Testis (tissue), 3 donors: ENCODE data around the gene GFI1B. TPM values are rescaled to one million over a fixed set of nuclear protein-coding genes. Genes with fewer than 3 reads are reported as not detected.

Experiments
- DNase-seq: peaks from one replicate; pipeline ENCODE4 v3.0.0-alpha.2; 2019
- H3K27ac ChIP-seq, 2 donors: fragments of 200-600 bp; sonication (generic); one replicate each; pipeline ENCODE4 v1.5.1; 2019
- H3K27me3 ChIP-seq: fragments of 200-600 bp; sonication (generic); one replicate; pipeline ENCODE4 v1.5.1; 2019
- H3K36me3 ChIP-seq: fragments of 200-600 bp; sonication (generic); one replicate; pipeline ENCODE4 v1.5.1; 2017; ENCODE audit warnings: low read depth; ENCODE audit errors: missing control alignments
- H3K4me1 ChIP-seq: fragments of 200-600 bp; sonication (generic); one replicate; pipeline ENCODE4 v1.5.1; 2019
- H3K4me3 ChIP-seq, 2 donors: fragments of 200-600 bp; sonication (generic); one replicate each; pipeline ENCODE4 v1.5.1; 2017 to 2019
- H3K9me3 ChIP-seq: fragments of 200-600 bp; sonication (generic); one replicate; pipeline ENCODE4 v1.5.1; 2017
- POLR2A ChIP-seq: fragments of 450-650 bp; IDR thresholded peaks from one replicate; pipeline ENCODE4 v1.6.1; 2017; ENCODE audit warnings: antibody characterized with exemption, mild to moderate bottlenecking, moderate library complexity
- WGBS, 2 donors: methylation state at CpG; one replicate each; pipeline ENCODE4 v1.1.5; 2018; 5-methylcytosine and 5-hydroxymethylcytosine counted together
- intact Hi-C: fragments of 100-400 bp; cut with DNase I; formaldehyde crosslinking; loops from one replicate; pipeline ENCODE4 v1.15.1; 2023; ENCODE audit warnings: low total_unique reads
- polyA plus RNA-seq: library from polyadenylated mRNA; stranded (reverse); fragments of 350-450 nt; fragmentation: Illumina TruSeq; extraction: RNeasy Lipid Tissue Mini Kit (QIAGEN cat#74804); gene quantifications from one replicate; pipeline ENCODE4 v1.2.3, GENCODE V29; 2014; ENCODE audit warnings: low read depth, low replicate concordance; ENCODE audit not compliant: insufficient read depth
- total RNA-seq, 2 donors: library from RNA; depleted of rRNA; stranded (reverse); fragments of >200 nt; gene quantifications; one replicate each; pipeline ENCODE4 v1.2.3, GENCODE V29; 2016
- TF ChIP-seq, protein P1 (sequence below), 3 experiments: fragments of 450-650 bp in 2 of 3; fragments of 200-600 bp in 1 of 3; sonication (generic) in 1 of 3; IDR thresholded peaks; one replicate each; pipeline ENCODE4 v1.5.1; 2016 to 2019; ENCODE audit warnings: antibody characterized with exemption in 3 of 3, mild to moderate bottlenecking in 2 of 3, moderate library complexity in 1 of 3

Gene GFI1B
- total and polyA plus RNA-seq, 3 donors from 2014 or later, result 4.3 to 12.6 (median 9.7) TPM

DNA sequence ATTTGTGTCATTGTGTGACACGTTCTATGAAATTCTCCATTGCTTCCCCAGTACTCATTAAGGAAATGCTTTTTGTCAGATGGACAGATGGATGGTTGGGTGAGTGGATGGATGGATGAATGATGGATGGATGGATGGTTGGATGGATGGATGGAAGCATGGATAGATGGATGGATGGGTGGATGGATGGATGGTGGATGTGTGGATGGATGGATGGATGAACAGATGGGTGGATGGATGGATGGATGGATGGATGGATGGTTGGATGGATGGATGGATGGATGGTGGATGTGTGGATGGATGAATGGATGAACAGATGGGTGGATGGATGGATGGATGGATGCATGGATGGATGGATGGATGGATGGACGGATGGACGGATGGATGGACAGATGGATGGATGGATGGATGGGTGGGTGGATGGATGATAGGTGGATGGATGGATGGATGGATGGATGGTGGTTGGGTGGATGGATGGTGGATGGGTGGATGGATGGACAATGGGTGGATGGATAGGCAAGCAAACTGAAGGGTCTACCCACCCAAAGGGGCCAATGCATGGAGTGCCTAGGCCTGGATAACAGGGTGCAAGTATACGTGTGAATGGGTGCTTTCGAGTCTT, 28.3 kb downstream of the GFI1B start:
- 89 to 94% methylated on average over 5 of the region's 5 CpGs for WGBS, 2 donors
- Histone ChIP-seq H3K27ac (no peak overlapping the region), H3K27me3 (no peaks in the 10 kb centered on the region), H3K36me3 (no peaks in the 10 kb centered on the region), H3K4me1 (no peaks in the 10 kb centered on the region), H3K4me3 (no peak overlapping the region), H3K9me3 (no peaks in the 10 kb centered on the region)
- TF ChIP-seq, protein P1, sequence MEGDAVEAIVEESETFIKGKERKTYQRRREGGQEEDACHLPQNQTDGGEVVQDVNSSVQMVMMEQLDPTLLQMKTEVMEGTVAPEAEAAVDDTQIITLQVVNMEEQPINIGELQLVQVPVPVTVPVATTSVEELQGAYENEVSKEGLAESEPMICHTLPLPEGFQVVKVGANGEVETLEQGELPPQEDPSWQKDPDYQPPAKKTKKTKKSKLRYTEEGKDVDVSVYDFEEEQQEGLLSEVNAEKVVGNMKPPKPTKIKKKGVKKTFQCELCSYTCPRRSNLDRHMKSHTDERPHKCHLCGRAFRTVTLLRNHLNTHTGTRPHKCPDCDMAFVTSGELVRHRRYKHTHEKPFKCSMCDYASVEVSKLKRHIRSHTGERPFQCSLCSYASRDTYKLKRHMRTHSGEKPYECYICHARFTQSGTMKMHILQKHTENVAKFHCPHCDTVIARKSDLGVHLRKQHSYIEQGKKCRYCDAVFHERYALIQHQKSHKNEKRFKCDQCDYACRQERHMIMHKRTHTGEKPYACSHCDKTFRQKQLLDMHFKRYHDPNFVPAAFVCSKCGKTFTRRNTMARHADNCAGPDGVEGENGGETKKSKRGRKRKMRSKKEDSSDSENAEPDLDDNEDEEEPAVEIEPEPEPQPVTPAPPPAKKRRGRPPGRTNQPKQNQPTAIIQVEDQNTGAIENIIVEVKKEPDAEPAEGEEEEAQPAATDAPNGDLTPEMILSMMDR (IDR thresholded peaks at IDR 0.05), result no peak
- no peak for TF ChIP-seq POLR2A
- intact Hi-C loops, result no loop called here
- no peak for DNase-seq

DNA sequence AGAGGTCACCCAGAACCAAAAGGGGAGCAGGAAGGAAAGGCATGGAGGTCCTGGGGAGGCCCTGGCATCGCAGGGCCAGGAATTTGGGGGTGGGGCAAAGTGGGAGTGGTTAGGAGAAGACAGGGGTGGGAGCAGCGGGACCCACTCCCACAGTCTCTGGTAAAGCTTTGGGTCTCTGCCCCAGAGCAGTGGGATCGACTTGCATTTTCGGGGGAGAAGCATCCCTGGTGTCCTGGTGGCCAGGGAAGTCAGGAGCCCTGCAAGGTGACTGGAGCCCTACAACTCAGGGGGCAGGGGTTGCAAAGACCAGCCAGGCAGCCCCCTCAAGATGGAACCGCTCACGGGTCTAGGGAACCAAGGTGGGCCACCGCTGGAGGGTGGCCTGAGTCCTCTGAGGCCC, 29.9 kb downstream of the GFI1B start:
- no peak overlapping the region for H3K27ac ChIP-seq
- no peaks in the 10 kb centered on the region for H3K36me3 ChIP-seq
- no peak overlapping the region for H3K4me3 ChIP-seq
- TF ChIP-seq, protein P1 (IDR thresholded peaks at IDR 0.05), result no peak
- TF ChIP-seq POLR2A, result no peak
- no peaks in the 10 kb centered on the region for H3K4me1 ChIP-seq
- WGBS, 2 donors, result 76 to 88% methylated on average over 6 to 7 of the region's 7 CpGs
- no peak for DNase-seq
- intact Hi-C loops, result no loop called here
- H3K9me3 ChIP-seq, result no peaks in the 10 kb centered on the region
- H3K27me3 ChIP-seq, result no peaks in the 10 kb centered on the region

DNA sequence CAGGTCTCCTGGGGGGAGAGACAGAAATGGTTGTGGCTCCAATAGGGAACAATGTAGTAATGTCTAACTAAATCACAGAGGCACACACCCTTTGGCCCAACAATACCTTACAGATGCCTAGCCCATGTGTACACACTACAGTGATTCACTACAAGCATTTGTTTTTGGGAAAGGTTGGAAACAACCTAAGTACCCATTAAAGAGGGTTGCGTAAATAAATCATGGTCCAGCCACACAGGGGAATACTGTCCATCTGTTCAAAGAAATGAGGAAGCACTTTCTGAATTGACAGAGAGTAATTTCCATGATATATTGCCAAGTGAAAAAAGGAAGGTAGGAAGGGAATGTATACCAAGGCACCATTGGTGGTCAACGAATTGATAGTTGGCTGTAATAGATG, 30.3 kb downstream of the GFI1B start:
- DNase-seq, result no peak
- Histone ChIP-seq H3K27ac (no peak overlapping the region), H3K4me3 (no peak overlapping the region), H3K27me3 (no peaks in the 10 kb centered on the region), H3K9me3 (no peaks in the 10 kb centered on the region), H3K36me3 (no peaks in the 10 kb centered on the region), H3K4me1 (no peaks in the 10 kb centered on the region)
- WGBS, 2 donors, result 82% methylated on average over 2 of the region's 2 CpGs
- no peak for TF ChIP-seq POLR2A
- TF ChIP-seq, protein P1 (IDR thresholded peaks at IDR 0.05), result no peak
- intact Hi-C loops, result no loop called here

DNA sequence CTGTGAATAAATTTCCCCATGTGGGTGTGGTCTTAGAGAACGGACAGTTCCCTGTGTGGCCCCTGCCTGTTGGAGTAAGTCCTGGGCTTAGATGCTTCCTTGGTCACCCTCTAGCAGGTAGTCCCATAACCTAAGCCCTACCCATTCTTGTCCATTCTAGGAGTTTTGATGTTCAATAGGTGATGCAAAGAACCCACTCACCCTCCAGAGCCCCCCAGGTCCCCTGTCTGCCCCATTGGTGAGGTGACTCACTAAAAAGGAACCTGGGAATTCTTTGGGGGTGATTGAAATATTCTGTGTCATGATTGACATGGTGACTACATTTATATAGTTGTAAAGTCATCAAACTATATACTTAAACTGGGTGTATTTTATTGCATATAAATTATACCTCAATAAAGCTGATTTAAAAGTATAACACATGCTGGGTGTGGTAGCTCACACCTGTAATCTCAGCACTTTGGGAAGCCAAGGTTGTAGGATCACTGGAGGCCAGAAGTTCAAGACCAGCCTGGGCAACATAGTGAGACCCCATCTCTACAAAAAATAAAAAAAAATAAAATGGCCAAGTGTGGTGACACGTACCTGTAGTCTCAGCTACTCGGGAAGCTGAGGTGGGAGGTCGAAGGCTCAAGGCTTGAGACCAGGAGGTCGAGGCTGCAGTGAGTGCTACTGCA, 31.6 kb downstream of the GFI1B start:
- H3K27ac ChIP-seq, result no peak overlapping the region

More for the DNA sequence above, 31.6 kb downstream of the GFI1B start:
- TF ChIP-seq POLR2A, result no peak
- TF ChIP-seq, protein P1 (IDR thresholded peaks at IDR 0.05), result no peak
- no peak overlapping the region for H3K4me3 ChIP-seq
- no peaks in the 10 kb centered on the region for H3K4me1 ChIP-seq
- H3K27me3 ChIP-seq, result no peaks in the 10 kb centered on the region
- H3K36me3 ChIP-seq, result no peaks in the 10 kb centered on the region
- H3K9me3 ChIP-seq, result no peaks in the 10 kb centered on the region
- DNase-seq, result no peak
- WGBS, 2 donors, result 84% methylated on average over 5 of the region's 5 CpGs
- intact Hi-C loops, result no loop called here
